Rectal smooth muscle tissue (tissue), 1 donor: ENCODE results near the gene PLOD2.
A peak's percentile ranks its signal among the peaks of the same experiment; 100 is the strongest.

Experiments
- H3K27ac ChIP-seq: one replicate; pipeline ENCODE4 v1.7.0; 2013; ENCODE audit warnings: low read depth, low read length, inconsistent platforms
- H3K27me3 ChIP-seq: one replicate; pipeline ENCODE4 v1.7.0; 2013; ENCODE audit warnings: low read length; ENCODE audit not compliant: control insufficient read depth, insufficient read depth
- H3K36me3 ChIP-seq: one replicate; pipeline ENCODE4 v1.7.0; 2013; ENCODE audit warnings: low read length; ENCODE audit not compliant: control insufficient read depth, insufficient read depth
- H3K4me1 ChIP-seq: one replicate; pipeline ENCODE4 v1.7.0; 2013; ENCODE audit warnings: low read length; ENCODE audit not compliant: control insufficient read depth, insufficient read depth
- H3K4me3 ChIP-seq: one replicate; pipeline ENCODE4 v1.7.0; 2013; ENCODE audit warnings: low read length
- H3K9ac ChIP-seq: one replicate; pipeline ENCODE4 v1.7.0; 2013; ENCODE audit warnings: low read length

PLOD2 gene

GRCh38 chr3:146184241-146185015 lies 23.4 kb upstream of the PLOD2 start:
- no peak overlapping the region for H3K9ac ChIP-seq
- no peak overlapping the region for H3K27ac ChIP-seq
- H3K4me3 ChIP-seq, result no peak overlapping the region
- no peaks in the 10 kb centered on the region for H3K27me3 ChIP-seq
- H3K4me1 ChIP-seq, result peaks cover 4% of the 10 kb centered on the region
- no peaks in the 10 kb centered on the region for H3K36me3 ChIP-seq

- no peak overlapping the region for H3K4me3 ChIP-seq
- no peak overlapping the region for H3K27ac ChIP-seq
- no peaks in the 10 kb centered on the region for H3K27me3 ChIP-seq
- H3K36me3 ChIP-seq, result no peaks in the 10 kb centered on the region
- peaks cover 10% of the 10 kb centered on the region for H3K4me1 ChIP-seq
- no peak overlapping the region for H3K9ac ChIP-seq
Measured at GRCh38 chr3:146181216-146181615, 20.2 kb upstream of the PLOD2 start.

GRCh38 chr3:146180376-146180775 lies 19.4 kb upstream of the PLOD2 start:
- Histone ChIP-seq H3K36me3 (no peaks in the 10 kb centered on the region), H3K4me3 (no peak overlapping the region), H3K4me1 (peaks cover 10% of the 10 kb centered on the region), H3K27me3 (no peaks in the 10 kb centered on the region), H3K9ac (no peak overlapping the region), H3K27ac (no peak overlapping the region)

GRCh38 chr3:146178006-146178689 lies 17.2 kb upstream of the PLOD2 start:
- Histone ChIP-seq H3K36me3 (no peaks in the 10 kb centered on the region), H3K4me3 (no peak overlapping the region), H3K4me1 (peaks cover 6% of the 10 kb centered on the region), H3K27ac (peak overlapping the region; percentile 38), H3K9ac (no peak overlapping the region), H3K27me3 (no peaks in the 10 kb centered on the region)

GRCh38 chr3:146177519-146177918 lies 16.5 kb upstream of the PLOD2 start:
- no peaks in the 10 kb centered on the region for H3K27me3 ChIP-seq
- H3K27ac ChIP-seq, result peak overlapping the region; percentile 38
- no peak overlapping the region for H3K9ac ChIP-seq
- H3K4me1 ChIP-seq, result peaks cover 6% of the 10 kb centered on the region
- H3K4me3 ChIP-seq, result no peak overlapping the region
- H3K36me3 ChIP-seq, result no peaks in the 10 kb centered on the region

GRCh38 chr3:146177072-146177471 lies 16.1 kb upstream of the PLOD2 start:
- Histone ChIP-seq H3K4me1 (peaks cover 6% of the 10 kb centered on the region), H3K9ac (no peak overlapping the region), H3K27ac (no peak overlapping the region), H3K4me3 (no peak overlapping the region), H3K27me3 (no peaks in the 10 kb centered on the region), H3K36me3 (no peaks in the 10 kb centered on the region)

- no peak overlapping the region for H3K27ac ChIP-seq
- H3K4me1 ChIP-seq, result no peaks in the 10 kb centered on the region
- H3K36me3 ChIP-seq, result no peaks in the 10 kb centered on the region
- H3K9ac ChIP-seq, result no peak overlapping the region
- H3K4me3 ChIP-seq, result no peak overlapping the region
- no peaks in the 10 kb centered on the region for H3K27me3 ChIP-seq
Measured at GRCh38 chr3:146172586-146172985, 11.6 kb upstream of the PLOD2 start.

GRCh38 chr3:146170591-146170990 lies 9.6 kb upstream of the PLOD2 start:
- Histone ChIP-seq H3K36me3 (no peaks in the 10 kb centered on the region), H3K9ac (no peak overlapping the region)

GRCh38 chr3:146169891-146170290 lies 8.9 kb upstream of the PLOD2 start:
- Histone ChIP-seq H3K36me3 (no peaks in the 10 kb centered on the region), H3K27ac (no peak overlapping the region), H3K9ac (no peak overlapping the region)

More at GRCh38 chr3:146170591-146170990, 9.6 kb upstream of the PLOD2 start:
- H3K4me3 ChIP-seq, result no peak overlapping the region
- no peaks in the 10 kb centered on the region for H3K27me3 ChIP-seq
- H3K27ac ChIP-seq, result no peak overlapping the region
- peaks cover 6% of the 10 kb centered on the region for H3K4me1 ChIP-seq

GRCh38 chr3:146166826-146167225 lies 5.8 kb upstream of the PLOD2 start:
- Histone ChIP-seq H3K27ac (no peak overlapping the region), H3K4me1 (peaks cover 20% of the 10 kb centered on the region), H3K4me3 (no peak overlapping the region), H3K27me3 (no peaks in the 10 kb centered on the region), H3K9ac (no peak overlapping the region), H3K36me3 (no peaks in the 10 kb centered on the region)

More at GRCh38 chr3:146169891-146170290, 8.9 kb upstream of the PLOD2 start:
- H3K4me3 ChIP-seq, result no peak overlapping the region
- no peaks in the 10 kb centered on the region for H3K27me3 ChIP-seq
- H3K4me1 ChIP-seq, result peaks cover 12% of the 10 kb centered on the region

- no peak overlapping the region for H3K4me3 ChIP-seq
- no peaks in the 10 kb centered on the region for H3K27me3 ChIP-seq
- no peaks in the 10 kb centered on the region for H3K36me3 ChIP-seq
- H3K4me1 ChIP-seq, result peaks cover 20% of the 10 kb centered on the region
- H3K9ac ChIP-seq, result no peak overlapping the region
- H3K27ac ChIP-seq, result no peak overlapping the region
Measured at GRCh38 chr3:146166415-146166821, 5.4 kb upstream of the PLOD2 start.

- Histone ChIP-seq H3K4me1 (peaks cover 20% of the 10 kb centered on the region), H3K36me3 (no peaks in the 10 kb centered on the region), H3K9ac (no peak overlapping the region), H3K4me3 (no peak overlapping the region), H3K27ac (no peak overlapping the region), H3K27me3 (no peaks in the 10 kb centered on the region)
Measured at GRCh38 chr3:146165877-146166276, 4.9 kb upstream of the PLOD2 start.
